Activated CD8-positive, alpha-beta T cell treated with anti-CD3 and anti-CD28 coated beads for 36 hours (primary cell): Measurements from ENCODE around the gene CEP164. TPM values are rescaled to one million over a fixed set of nuclear protein-coding genes. Genes with fewer than 3 reads are reported as not detected.
"Not testable (repeated sequence)": the region's sequence is repeated elsewhere in the genome, so short reads cannot be mapped to it uniquely, and the experiment has no call there.

Experiments used
- ATAC-seq: fragments of 200-7000 bp; cut with Tn5 transposase; one replicate; pipeline ENCODE4 v1.10.0; 2021; ENCODE audit warnings: mild to moderate bottlenecking, moderate library complexity
- CTCF ChIA-PET: fragments of 350-600 bp; sonication (Branson Sonifier 250); formaldehyde crosslinking; loops from one replicate; lab custom pipeline; 2021; ENCODE audit warnings: antibody characterized with exemption; lab: Charles Lee
- POLR2A ChIA-PET: fragments of 350-600 bp; sonication (Branson Sonifier 250); formaldehyde crosslinking; loops from one replicate; lab custom pipeline; 2021; ENCODE audit warnings: antibody characterized with exemption; lab: Charles Lee
- DNase-seq: peaks from one replicate; pipeline ENCODE4 v3.0.0-alpha.2; 2020
- H3K27ac Mint-ChIP-seq: one replicate; pipeline ENCODE4 v1.8.0; 2021; ENCODE audit warnings: mild to moderate bottlenecking, mixed read lengths
- H3K27me3 Mint-ChIP-seq: one replicate; pipeline ENCODE4 v1.8.0; 2021; ENCODE audit warnings: mixed read lengths
- H3K36me3 Mint-ChIP-seq: one replicate; pipeline ENCODE4 v1.8.0; 2021; ENCODE audit warnings: low read depth, mixed read lengths
- H3K4me1 Mint-ChIP-seq: one replicate; pipeline ENCODE4 v1.8.0; 2021; ENCODE audit warnings: low read depth, mixed read lengths
- H3K4me3 Mint-ChIP-seq: one replicate; pipeline ENCODE4 v1.8.0; 2021; ENCODE audit warnings: mild to moderate bottlenecking, moderate library complexity, mixed read lengths
- H3K9me3 Mint-ChIP-seq: one replicate; pipeline ENCODE4 v1.8.0; 2021; ENCODE audit warnings: mixed read lengths
- intact Hi-C: fragments of 100-400 bp; cut with micrococcal nuclease; formaldehyde crosslinking; loops from one replicate; pipeline ENCODE4 v1.10.0; 2022
- total RNA-seq, 2 experiments: library from RNA; stranded (reverse); gene quantifications; one replicate each; pipeline ENCODE4 v1.2.3, GENCODE V29; 2021
- TF ChIP-seq, protein P1 (sequence below): fragments of 200-600 bp; IDR thresholded peaks from one replicate; pipeline ENCODE4 v1.8.0; 2022; ENCODE audit warnings: antibody characterized with exemption, mild to moderate bottlenecking

CEP164 gene
- total RNA-seq, 2 experiments from 2014 or later: 24.0 to 25.5 TPM

- no peak for DNase-seq
- ATAC-seq: no peak
- Mint-ChIP-seq H3K36me3 (no peaks in the 10 kb centered on the region), H3K9me3 (no peaks in the 10 kb centered on the region), H3K27ac (no peak overlapping the region), H3K27me3 (peaks cover 22% of the 10 kb centered on the region), H3K4me3 (no peak overlapping the region), H3K4me1 (peaks cover 4% of the 10 kb centered on the region)
- TF ChIP-seq, protein P1, sequence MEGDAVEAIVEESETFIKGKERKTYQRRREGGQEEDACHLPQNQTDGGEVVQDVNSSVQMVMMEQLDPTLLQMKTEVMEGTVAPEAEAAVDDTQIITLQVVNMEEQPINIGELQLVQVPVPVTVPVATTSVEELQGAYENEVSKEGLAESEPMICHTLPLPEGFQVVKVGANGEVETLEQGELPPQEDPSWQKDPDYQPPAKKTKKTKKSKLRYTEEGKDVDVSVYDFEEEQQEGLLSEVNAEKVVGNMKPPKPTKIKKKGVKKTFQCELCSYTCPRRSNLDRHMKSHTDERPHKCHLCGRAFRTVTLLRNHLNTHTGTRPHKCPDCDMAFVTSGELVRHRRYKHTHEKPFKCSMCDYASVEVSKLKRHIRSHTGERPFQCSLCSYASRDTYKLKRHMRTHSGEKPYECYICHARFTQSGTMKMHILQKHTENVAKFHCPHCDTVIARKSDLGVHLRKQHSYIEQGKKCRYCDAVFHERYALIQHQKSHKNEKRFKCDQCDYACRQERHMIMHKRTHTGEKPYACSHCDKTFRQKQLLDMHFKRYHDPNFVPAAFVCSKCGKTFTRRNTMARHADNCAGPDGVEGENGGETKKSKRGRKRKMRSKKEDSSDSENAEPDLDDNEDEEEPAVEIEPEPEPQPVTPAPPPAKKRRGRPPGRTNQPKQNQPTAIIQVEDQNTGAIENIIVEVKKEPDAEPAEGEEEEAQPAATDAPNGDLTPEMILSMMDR: no peak
- CTCF ChIA-PET: no interaction called here
- intact Hi-C loops: no loop called here
- POLR2A ChIA-PET: no interaction called here
These were observed 8.9 kb upstream of the CEP164 start for GRCh38 chr11:117318738-117319137.

DNA sequence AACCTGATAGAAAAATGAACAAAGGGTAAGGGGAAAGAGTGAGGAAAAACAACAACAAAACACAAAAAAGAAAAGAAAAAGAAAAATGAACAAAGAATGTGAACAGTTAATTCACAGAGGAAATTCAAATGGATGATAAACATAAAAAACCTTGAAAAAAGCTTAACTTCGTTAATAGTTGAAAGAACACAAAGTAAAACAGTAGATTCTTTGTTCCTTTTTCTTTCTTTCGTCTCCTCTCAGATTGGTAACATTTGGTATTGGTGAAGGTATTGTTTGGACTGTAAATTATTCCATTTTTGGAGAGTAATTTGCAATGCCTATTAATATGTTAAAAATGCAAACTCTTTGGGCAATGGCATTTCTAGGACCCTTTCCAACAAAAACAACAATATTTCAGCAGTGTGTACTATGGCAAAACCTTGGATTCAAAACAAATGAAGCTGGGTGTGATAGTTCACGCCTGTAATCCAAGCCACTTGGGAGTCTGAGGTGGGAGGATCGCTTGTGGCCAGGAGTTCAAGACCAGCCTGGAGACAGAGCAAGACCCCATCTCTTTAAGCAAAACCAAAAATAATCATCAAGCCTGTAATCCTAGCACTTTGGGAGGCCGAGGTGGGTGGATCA is 8.3 kb upstream of the CEP164 start:
- Mint-ChIP-seq H3K27ac (no peak overlapping the region), H3K4me1 (peaks cover 4% of the 10 kb centered on the region), H3K4me3 (no peak overlapping the region), H3K36me3 (no peaks in the 10 kb centered on the region), H3K9me3 (no peaks in the 10 kb centered on the region), H3K27me3 (peaks cover 17% of the 10 kb centered on the region)
- intact Hi-C loops: no loop called here
- DNase-seq (no peak), ATAC-seq (no peak)
- ChIA-PET POLR2A (no interaction called here), CTCF (no interaction called here)
- TF ChIP-seq, protein P1: no peak

DNA sequence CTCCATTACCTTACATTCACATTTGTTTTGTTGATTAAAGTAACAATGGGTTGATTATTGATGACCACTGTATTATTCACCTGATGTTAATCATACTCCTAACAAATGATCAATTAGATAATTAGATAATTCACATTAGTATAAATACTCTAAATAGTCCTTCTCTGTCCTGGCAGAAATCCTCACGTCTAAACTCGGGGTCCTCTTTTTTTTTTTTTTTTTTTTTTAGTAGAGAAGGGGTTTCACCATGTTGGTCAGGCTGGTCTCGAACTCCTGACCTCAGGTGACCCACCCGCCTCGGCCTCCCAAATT is 443 bp upstream of the CEP164 start:
- intact Hi-C loops, H3K9me3 Mint-ChIP-seq, POLR2A ChIA-PET, DNase-seq, H3K36me3 Mint-ChIP-seq, H3K27me3 Mint-ChIP-seq, H3K4me1 Mint-ChIP-seq, H3K4me3 Mint-ChIP-seq, H3K27ac Mint-ChIP-seq, ATAC-seq: not testable (repeated sequence)
- CTCF ChIA-PET: interaction anchor here (1.0 to 2.3 kb wide), 4 partner anchors 11 to 96 kb away, joined by 3 to 10 read pairs (median 4); partner anchors contain the start of genes BACE1 and PCSK7

DNA sequence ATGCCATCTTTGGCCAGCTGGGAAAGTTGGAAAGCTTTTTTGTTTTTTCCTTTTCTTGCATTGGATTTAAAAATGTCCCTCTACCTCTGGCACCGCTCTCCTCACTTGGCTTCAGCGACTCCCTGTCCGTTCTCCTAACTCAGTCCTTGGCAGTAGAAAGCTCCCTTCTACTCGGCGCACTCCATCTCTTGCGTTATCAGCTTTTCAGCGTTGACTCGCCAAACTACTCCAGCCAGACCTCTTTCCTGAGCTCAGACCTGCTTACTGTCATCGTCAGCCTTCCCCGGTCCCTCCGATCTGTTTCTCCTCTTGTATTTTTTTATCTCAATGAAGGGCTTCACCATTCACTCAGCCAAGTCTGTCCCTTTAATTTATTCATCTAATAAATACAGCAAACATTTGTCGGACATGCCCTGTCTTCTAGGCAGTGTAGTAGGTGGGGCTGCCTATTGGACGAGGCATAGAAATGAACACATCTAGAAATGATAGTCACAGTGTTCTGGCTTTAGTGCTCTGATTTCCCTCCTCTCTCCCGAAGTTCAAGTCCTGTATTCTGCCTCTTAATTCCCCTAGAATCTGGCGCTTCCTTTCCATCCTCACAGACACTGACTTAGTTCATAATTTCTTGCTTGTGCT is 839 bp downstream of the CEP164 start:
- DNase-seq (peak; percentile 20), ATAC-seq (no peak)
- Mint-ChIP-seq H3K27ac (no peak overlapping the region), H3K4me1 (peaks cover 7% of the 10 kb centered on the region), H3K36me3 (no peaks in the 10 kb centered on the region), H3K9me3 (no peaks in the 10 kb centered on the region), H3K27me3 (no peaks in the 10 kb centered on the region), H3K4me3 (no peak overlapping the region)
- TF ChIP-seq, protein P1: no peak
- ChIA-PET CTCF (interaction anchor here (0.8 to 2.3 kb wide), 5 partner anchors 12 to 147 kb away, joined by 3 to 10 read pairs (median 4); partner anchors contain the start of genes BACE1 and PCSK7), POLR2A (interaction anchor here (0.6 to 1.2 kb wide), 2 partner anchors 14 to 98 kb away, joined by 3 to 6 read pairs; no protein-coding TSS in a partner anchor)
- intact Hi-C loops: no loop called here

DNA sequence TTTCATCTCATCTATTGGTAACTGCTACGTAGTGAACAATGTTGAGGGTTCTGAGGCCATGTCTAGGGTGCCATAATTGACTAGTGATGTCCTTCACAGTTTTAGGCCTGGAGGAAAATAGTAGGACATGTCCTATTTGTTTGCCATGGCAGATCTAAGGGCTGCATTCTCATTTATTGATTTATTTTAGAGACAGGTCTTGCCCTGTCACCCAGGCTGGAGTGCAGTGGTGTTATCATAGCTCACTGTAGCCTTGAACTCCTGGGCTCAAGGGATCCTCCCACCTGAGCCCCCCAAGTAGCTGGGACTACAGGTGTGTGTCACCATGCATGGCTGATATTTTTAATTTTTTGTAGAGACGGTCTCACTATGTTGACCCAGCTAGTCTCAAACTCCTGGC is 5.2 kb downstream of the CEP164 start:
- peaks cover 2% of the 10 kb centered on the region for H3K36me3 Mint-ChIP-seq
- no peak overlapping the region for H3K27ac Mint-ChIP-seq
- CTCF ChIA-PET: interaction anchor here (1.0 to 1.1 kb wide), 2 partner anchors 14 to 16 kb away, joined by 3 read pairs; no protein-coding TSS in a partner anchor
- H3K4me1 Mint-ChIP-seq: peaks cover 5% of the 10 kb centered on the region
- DNase-seq: no peak
- H3K4me3 Mint-ChIP-seq: no peak overlapping the region
- H3K27me3 Mint-ChIP-seq: no peaks in the 10 kb centered on the region
- POLR2A ChIA-PET: no interaction called here
- intact Hi-C loops: no loop called here
- TF ChIP-seq, protein P1: no peak
- no peak for ATAC-seq
- H3K9me3 Mint-ChIP-seq: no peaks in the 10 kb centered on the region
